ENCODE data around the gene VEZF1. TPM values are rescaled to one million over a fixed set of nuclear protein-coding genes. Genes with fewer than 3 reads are reported as not detected.

VEZF1 gene
- total RNA-seq, 4 donors from 2014 or later: 44.0 to 65.1 (median 50.1) TPM

DNA sequence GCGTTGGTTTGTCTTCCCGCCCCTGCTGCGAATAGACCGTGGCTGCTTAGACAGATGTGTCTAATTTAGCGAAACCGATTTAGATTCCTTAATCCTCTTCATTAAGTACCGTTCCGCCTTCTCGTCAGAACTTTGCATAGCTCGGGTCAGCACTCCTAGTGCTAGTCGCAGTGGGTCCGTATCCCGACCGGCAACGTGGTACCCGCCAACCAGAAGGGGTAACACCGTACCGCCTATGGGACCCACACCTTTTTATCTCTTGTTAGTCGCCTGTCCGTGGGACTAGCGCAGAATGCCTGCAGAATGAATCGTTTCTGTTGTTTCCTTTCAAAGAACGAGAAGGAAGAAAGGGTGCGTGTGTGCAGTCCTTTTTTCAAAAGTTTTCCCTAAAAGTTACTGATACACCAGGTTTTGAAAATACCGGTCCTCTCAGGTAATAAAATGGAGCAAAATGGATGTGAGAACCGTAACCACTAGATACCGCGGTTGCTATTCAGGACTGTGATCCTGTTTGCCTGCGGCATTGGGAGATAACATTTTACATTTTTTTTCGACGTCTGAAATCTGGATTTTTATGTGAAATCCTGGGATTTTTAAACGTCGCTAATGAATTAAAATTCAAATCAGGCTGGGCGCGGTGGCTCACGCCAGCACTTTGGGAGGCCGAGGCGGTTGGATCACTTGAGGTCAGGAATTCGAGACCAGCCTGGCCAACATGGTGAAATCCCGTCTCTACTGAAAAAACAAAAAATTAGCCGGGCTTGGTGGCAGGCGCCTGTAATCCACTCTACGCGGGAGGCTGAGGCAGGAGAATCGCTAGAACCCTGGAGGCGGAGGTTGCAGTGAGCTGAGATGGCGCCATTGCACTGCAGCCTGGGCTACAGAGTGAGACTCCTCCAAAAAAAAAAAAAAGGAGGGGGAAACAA lies 20.0 kb upstream of the VEZF1 start:
- H3K27me3 ChIP-seq: no peaks in the 10 kb centered on the region
- H3K4me1 ChIP-seq: peaks cover 18 to 40% (median 33%) of the 10 kb centered on the region in 4 donors
- TF ChIP-seq EP300 (IDR thresholded peaks at IDR 0.05; ENCODE audit: low read depth) (no peak), POLR2A (IDR thresholded peaks at IDR 0.05) (no peak), POLR2AphosphoS5 (IDR thresholded peaks at IDR 0.05) (no peak)
- TF ChIP-seq, protein P1, sequence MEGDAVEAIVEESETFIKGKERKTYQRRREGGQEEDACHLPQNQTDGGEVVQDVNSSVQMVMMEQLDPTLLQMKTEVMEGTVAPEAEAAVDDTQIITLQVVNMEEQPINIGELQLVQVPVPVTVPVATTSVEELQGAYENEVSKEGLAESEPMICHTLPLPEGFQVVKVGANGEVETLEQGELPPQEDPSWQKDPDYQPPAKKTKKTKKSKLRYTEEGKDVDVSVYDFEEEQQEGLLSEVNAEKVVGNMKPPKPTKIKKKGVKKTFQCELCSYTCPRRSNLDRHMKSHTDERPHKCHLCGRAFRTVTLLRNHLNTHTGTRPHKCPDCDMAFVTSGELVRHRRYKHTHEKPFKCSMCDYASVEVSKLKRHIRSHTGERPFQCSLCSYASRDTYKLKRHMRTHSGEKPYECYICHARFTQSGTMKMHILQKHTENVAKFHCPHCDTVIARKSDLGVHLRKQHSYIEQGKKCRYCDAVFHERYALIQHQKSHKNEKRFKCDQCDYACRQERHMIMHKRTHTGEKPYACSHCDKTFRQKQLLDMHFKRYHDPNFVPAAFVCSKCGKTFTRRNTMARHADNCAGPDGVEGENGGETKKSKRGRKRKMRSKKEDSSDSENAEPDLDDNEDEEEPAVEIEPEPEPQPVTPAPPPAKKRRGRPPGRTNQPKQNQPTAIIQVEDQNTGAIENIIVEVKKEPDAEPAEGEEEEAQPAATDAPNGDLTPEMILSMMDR (IDR thresholded peaks at IDR 0.05): no peak
- DNase-seq: no peak
- H3K9me3 ChIP-seq: no peaks in the 10 kb centered on the region
- H3K36me3 ChIP-seq: peaks cover 0 to 25% (median 11%) of the 10 kb centered on the region in 4 donors
- in situ Hi-C loops (cut with MboI; ENCODE audit: low pct_ligation_motif_present in 1 of 4, low pct_unique_long_range_greater_than_20kb in 1 of 4, low sequenced_read_pairs in 3 of 4): no loop called here
- 30 to 34% methylated on average over 23 to 47 of the region's 47 CpGs for WGBS, 2 donors (ENCODE audit: low coverage in 1 of 2)
- peak overlapping the region; percentile 96 to 98 (median 96) for H3K27ac ChIP-seq
- H3K4me3 ChIP-seq: peak overlapping the region; percentile 25 to 82 (median 68)
- intact Hi-C loops (cut with DNase I; ENCODE audit: low total_unique reads): loop anchor here (5.0 to 10.0 kb wide), 2 partner anchors 74 to 107 kb away; partner anchors contain the start of gene DYNLL2

DNA sequence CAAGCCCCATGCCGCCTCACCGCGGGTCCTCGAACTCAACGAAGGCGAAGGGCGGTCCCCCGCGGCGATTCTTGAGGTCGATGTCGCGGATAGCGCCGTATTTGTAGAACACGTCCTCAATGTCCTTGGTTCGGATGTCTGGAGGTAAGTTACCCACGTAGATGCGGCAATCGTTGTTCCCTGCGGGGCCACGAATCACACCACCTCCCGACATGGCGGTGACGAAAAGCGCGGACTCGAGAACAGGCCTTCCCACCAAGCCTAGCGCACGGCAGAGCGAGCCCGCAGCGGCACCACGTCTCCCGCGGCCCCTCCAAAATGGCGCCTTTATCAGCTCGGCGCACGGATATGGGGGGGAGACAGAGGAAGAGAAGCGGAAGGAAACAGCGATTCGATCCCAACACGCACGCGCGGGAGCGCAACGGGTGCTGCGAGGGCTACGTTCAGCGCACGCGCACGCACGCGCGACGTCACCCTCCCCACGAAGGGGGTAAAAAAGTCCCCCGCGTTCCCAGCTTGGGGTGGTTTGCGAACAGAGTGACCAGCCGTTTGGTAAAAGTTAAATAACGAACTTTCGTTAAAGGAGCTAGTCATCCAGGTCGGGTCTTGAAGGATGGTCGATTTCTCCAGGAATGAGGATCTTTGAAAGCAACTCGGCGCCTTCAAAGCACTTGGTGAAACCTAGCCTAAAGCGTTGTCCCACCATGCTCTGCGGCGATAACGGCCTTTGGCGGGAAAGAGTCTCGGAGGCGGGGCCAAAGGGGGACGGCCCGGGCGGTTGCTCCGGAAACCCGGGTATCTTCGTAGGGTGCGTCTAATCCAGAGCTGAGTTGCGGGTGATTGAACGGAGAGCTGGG lies 19.1 kb upstream of the VEZF1 start, which contains the start of gene SRSF1:
SRSF1 (minus strand) TSS at position 323 of the 857 bp plus-strand sequence; CDS start at position 214, 109 bp downstream.
- in situ Hi-C loops (cut with MboI; ENCODE audit: low pct_ligation_motif_present in 1 of 4, low pct_unique_long_range_greater_than_20kb in 1 of 4, low sequenced_read_pairs in 3 of 4): no loop called here

DNA sequence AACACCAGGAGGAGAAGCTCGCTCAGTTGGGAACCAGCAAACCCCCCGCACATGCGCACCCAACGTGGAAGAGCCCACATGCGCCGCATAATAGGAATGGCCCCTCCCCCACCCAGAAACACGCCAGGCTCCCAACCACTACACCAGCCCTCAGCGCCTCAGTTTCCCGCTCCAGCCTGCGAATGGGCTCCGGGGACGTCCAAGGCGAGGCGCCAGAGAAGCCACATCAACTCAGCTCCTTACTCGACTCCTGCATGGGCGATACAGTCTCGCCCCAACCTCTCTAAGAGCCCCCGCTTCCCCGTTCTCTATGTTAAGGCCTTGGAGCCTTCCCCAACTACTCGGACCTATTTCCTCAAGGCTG lies 18.5 kb upstream of the VEZF1 start:
- TF ChIP-seq POLR2AphosphoS5 (IDR thresholded peaks at IDR 0.05) (no peak), EP300 (IDR thresholded peaks at IDR 0.05; ENCODE audit: low read depth) (no peak), POLR2A (IDR thresholded peaks at IDR 0.05) (no peak)
- TF ChIP-seq, protein P1 (IDR thresholded peaks at IDR 0.05): no peak
- peak; percentile 77 for DNase-seq
- 0% methylated on average over 15 of the region's 20 CpGs; no CpG with 5 or more reads in 1 of the 2 donors for WGBS, 2 donors (ENCODE audit: low coverage in 1 of 2)
- Histone ChIP-seq H3K4me1 (peaks cover 18 to 53% (median 38%) of the 10 kb centered on the region in 4 donors), H3K27ac (peak overlapping the region; percentile 96 to 98 (median 96)), H3K9me3 (no peaks in the 10 kb centered on the region), H3K36me3 (peaks cover 0 to 30% (median 13%) of the 10 kb centered on the region in 4 donors), H3K4me3 (peak overlapping the region; percentile 63 to 82 (median 74)), H3K27me3 (no peaks in the 10 kb centered on the region)
- in situ Hi-C loops (cut with MboI; ENCODE audit: low pct_ligation_motif_present in 1 of 4, low pct_unique_long_range_greater_than_20kb in 1 of 4, low sequenced_read_pairs in 3 of 4): no loop called here
- intact Hi-C loops (cut with DNase I; ENCODE audit: low total_unique reads): loop anchor here (5.0 to 10.0 kb wide), 2 partner anchors 76 to 108 kb away; partner anchors contain the start of gene DYNLL2

More for the DNA sequence above, 19.1 kb upstream of the VEZF1 start, which contains the start of gene SRSF1:
- intact Hi-C loops (cut with DNase I; ENCODE audit: low total_unique reads): loop anchor here (5.0 to 10.0 kb wide), 2 partner anchors 75 to 108 kb away; partner anchors contain the start of gene DYNLL2
- DNase-seq: peak; percentile 98
- 0% methylated on average over 82 of the region's 86 CpGs; no CpG with 5 or more reads in 1 of the 2 donors for WGBS, 2 donors (ENCODE audit: low coverage in 1 of 2)
- no peaks in the 10 kb centered on the region for H3K9me3 ChIP-seq
- H3K4me1 ChIP-seq: peaks cover 18 to 48% (median 38%) of the 10 kb centered on the region in 4 donors
- peak within 1 kb of the TSS; percentile 96 to 98 (median 96) for H3K27ac ChIP-seq
- H3K4me3 ChIP-seq: peak within 1 kb of the TSS; percentile 63 to 82 (median 74)
- TF ChIP-seq, protein P1 (IDR thresholded peaks at IDR 0.05): no peak
- TF ChIP-seq POLR2A (IDR thresholded peaks at IDR 0.05): peak; percentile 95
- TF ChIP-seq POLR2AphosphoS5 (IDR thresholded peaks at IDR 0.05): peak; percentile 94 to 98 (median 98)
- peak; percentile 20 for TF ChIP-seq EP300 (IDR thresholded peaks at IDR 0.05; ENCODE audit: low read depth)
- no peaks in the 10 kb centered on the region for H3K27me3 ChIP-seq
- H3K36me3 ChIP-seq: peaks cover 0 to 30% (median 13%) of the 10 kb centered on the region in 4 donors

Measured in transverse colon (tissue), 4 donors.